ENCODE measurements around the gene CDC42BPG. TPM values are rescaled to one million over a fixed set of nuclear protein-coding genes. Genes with fewer than 3 reads are reported as not detected.

CDC42BPG gene
- total and polyA plus RNA-seq, 10 of the 15 experiments (the other 5 are each of a cell fraction or from before 2014, with no cell fraction given): 0.02 to 1.3 (median 0.09) TPM; not detected in 1

GRCh38 chr11:64856382-64857227, 12.2 kb upstream of the CDC42BPG start (continued):
- TF ChIP-seq POLR2AphosphoS5 (IDR thresholded peaks at IDR 0.05; ENCODE audit: low read length) (peak; percentile 44; the same call in 1 of the 2 replicates), PML (IDR thresholded peaks at IDR 0.05; ENCODE audit: low read length) (no peak), FOXM1 (IDR thresholded peaks at IDR 0.05; ENCODE audit: low read depth, low read length) (no peak), ZBED1 (IDR thresholded peaks at IDR 0.05; ENCODE audit: borderline replicate concordance) (no peak), PAX8 (IDR thresholded peaks at IDR 0.05) (no peak), LARP7 (IDR thresholded peaks at IDR 0.05) (0 out of 2 replicates have a peak, but pooled peaks have one; percentile 8), IRF5 (IDR thresholded peaks at IDR 0.05; ENCODE audit: borderline replicate concordance) (no peak), ZBTB11 (CRISPR knock-in tag; IDR thresholded peaks at IDR 0.05) (no peak), GATAD2B (conservative IDR thresholded peaks at IDR 0.05; ENCODE audit: low read depth) (peak; percentile 62; the same call in 1 of the 2 replicates), RELA (IDR thresholded peaks at IDR 0.05; ENCODE audit: borderline replicate concordance, partially characterized antibody) (no peak), DPF2 (IDR thresholded peaks at IDR 0.05) (peak; percentile 64), HSF1 (IDR thresholded peaks at IDR 0.05; ENCODE audit: low read depth, low read length) (no peak), BCL11A (IDR thresholded peaks at IDR 0.05; ENCODE audit: low read depth, low read length) (peak; percentile 57; the same call in 1 of the 2 replicates), STAT3 (IDR thresholded peaks at IDR 0.05; ENCODE audit: low read depth, low read length) (no peak)
- TF ChIP-seq, protein P1, sequence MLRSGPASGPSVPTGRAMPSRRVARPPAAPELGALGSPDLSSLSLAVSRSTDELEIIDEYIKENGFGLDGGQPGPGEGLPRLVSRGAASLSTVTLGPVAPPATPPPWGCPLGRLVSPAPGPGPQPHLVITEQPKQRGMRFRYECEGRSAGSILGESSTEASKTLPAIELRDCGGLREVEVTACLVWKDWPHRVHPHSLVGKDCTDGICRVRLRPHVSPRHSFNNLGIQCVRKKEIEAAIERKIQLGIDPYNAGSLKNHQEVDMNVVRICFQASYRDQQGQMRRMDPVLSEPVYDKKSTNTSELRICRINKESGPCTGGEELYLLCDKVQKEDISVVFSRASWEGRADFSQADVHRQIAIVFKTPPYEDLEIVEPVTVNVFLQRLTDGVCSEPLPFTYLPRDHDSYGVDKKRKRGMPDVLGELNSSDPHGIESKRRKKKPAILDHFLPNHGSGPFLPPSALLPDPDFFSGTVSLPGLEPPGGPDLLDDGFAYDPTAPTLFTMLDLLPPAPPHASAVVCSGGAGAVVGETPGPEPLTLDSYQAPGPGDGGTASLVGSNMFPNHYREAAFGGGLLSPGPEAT (IDR thresholded peaks at IDR 0.05; ENCODE audit: low read depth): peak; percentile 27; the same call in 1 of the 2 replicates
- TF ChIP-seq, protein P2, sequence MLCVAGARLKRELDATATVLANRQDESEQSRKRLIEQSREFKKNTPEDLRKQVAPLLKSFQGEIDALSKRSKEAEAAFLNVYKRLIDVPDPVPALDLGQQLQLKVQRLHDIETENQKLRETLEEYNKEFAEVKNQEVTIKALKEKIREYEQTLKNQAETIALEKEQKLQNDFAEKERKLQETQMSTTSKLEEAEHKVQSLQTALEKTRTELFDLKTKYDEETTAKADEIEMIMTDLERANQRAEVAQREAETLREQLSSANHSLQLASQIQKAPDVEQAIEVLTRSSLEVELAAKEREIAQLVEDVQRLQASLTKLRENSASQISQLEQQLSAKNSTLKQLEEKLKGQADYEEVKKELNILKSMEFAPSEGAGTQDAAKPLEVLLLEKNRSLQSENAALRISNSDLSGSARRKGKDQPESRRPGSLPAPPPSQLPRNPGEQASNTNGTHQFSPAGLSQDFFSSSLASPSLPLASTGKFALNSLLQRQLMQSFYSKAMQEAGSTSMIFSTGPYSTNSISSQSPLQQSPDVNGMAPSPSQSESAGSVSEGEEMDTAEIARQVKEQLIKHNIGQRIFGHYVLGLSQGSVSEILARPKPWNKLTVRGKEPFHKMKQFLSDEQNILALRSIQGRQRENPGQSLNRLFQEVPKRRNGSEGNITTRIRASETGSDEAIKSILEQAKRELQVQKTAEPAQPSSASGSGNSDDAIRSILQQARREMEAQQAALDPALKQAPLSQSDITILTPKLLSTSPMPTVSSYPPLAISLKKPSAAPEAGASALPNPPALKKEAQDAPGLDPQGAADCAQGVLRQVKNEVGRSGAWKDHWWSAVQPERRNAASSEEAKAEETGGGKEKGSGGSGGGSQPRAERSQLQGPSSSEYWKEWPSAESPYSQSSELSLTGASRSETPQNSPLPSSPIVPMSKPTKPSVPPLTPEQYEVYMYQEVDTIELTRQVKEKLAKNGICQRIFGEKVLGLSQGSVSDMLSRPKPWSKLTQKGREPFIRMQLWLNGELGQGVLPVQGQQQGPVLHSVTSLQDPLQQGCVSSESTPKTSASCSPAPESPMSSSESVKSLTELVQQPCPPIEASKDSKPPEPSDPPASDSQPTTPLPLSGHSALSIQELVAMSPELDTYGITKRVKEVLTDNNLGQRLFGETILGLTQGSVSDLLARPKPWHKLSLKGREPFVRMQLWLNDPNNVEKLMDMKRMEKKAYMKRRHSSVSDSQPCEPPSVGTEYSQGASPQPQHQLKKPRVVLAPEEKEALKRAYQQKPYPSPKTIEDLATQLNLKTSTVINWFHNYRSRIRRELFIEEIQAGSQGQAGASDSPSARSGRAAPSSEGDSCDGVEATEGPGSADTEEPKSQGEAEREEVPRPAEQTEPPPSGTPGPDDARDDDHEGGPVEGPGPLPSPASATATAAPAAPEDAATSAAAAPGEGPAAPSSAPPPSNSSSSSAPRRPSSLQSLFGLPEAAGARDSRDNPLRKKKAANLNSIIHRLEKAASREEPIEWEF (IDR thresholded peaks at IDR 0.05; ENCODE audit: insufficient replicate concordance, low read depth, low read length): no peak
